ENCODE data around the gene CECR2.

Gene CECR2

DNA sequence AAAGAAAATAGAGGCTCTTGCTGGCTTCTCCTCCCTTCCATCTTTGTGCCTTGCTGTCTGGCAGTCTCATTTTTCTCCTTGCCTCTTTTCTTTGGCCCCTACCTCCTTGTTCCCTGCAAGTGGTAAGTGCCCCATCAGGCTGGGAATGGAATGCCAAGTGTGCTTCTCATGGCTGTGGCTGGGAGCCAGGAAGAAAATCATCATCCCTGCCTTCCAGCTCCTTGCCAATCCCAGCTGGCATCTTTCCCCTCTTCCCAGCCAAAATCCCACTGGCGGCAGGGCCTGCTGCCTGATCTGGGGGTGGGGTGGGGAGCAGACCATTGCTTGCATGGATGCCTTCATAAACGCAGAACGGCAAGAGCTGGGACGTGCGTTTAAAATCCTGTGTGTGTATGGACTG, 167.0 kb downstream of the CECR2 start:
- no peak overlapping the region for H4K8ac ChIP-seq (ENCODE audit: low read depth, low read length)
- no peak overlapping the region for H4K91ac ChIP-seq (ENCODE audit: low read depth, low read length)
- H3K18ac ChIP-seq (ENCODE audit: low read length): no peak overlapping the region
- H4K12ac ChIP-seq (ENCODE audit: low read depth, low read length): no peak overlapping the region
- no peak for DNase-seq
- no peak overlapping the region for H2BK120ac ChIP-seq (ENCODE audit: insufficient read depth, low read length, poor library complexity)
- H2BK12ac ChIP-seq (ENCODE audit: low read length): no peak overlapping the region
- H3K14ac ChIP-seq (ENCODE audit: low read length): no peak overlapping the region
- no peak overlapping the region for H3K4me2 ChIP-seq (ENCODE audit: low read length)
- peak overlapping the region; percentile 25 for H3K4me3 ChIP-seq (ENCODE audit: low read depth, low read length)
- no peaks in the 10 kb centered on the region for H3K9me3 ChIP-seq (ENCODE audit: insufficient read depth, low read depth, low read length)
- no peak overlapping the region for H2AK5ac ChIP-seq (ENCODE audit: low read length)
- H3K4me1 ChIP-seq (ENCODE audit: control insufficient read depth in 1 of 2, insufficient read depth in 2 of 2, low read length in 2 of 2): no peaks in the 10 kb centered on the region
- no peak overlapping the region for H3K23ac ChIP-seq (ENCODE audit: low read length)
- H3K79me1 ChIP-seq (ENCODE audit: low read length): no peaks in the 10 kb centered on the region
- no peak overlapping the region for H3K4ac ChIP-seq (ENCODE audit: low read depth, low read length)
- H3K79me2 ChIP-seq (ENCODE audit: control insufficient read depth, insufficient read depth, low read length, poor library complexity): no peaks in the 10 kb centered on the region
- WGBS (ENCODE audit: extremely low coverage, insufficient coverage, insufficient read length): no CpG with 5 or more reads among the region's 5 CpGs
- no peak overlapping the region for H3K27ac ChIP-seq (ENCODE audit: low read depth, low read length)
- H3K9ac ChIP-seq (ENCODE audit: low read length): no peak overlapping the region
- no peak overlapping the region for H2BK5ac ChIP-seq (ENCODE audit: low read depth, low read length, poor library complexity)
- H3K36me3 ChIP-seq (ENCODE audit: control insufficient read depth in 1 of 2, insufficient read depth in 2 of 2, low read length in 2 of 2): peaks cover 0 to 10% of the 10 kb centered on the region in 2 experiments
- H3K27me3 ChIP-seq (ENCODE audit: insufficient read depth, low read length): no peaks in the 10 kb centered on the region
- no peak overlapping the region for H2AFZ ChIP-seq (ENCODE audit: insufficient read depth, low read length, poor library complexity)

DNA sequence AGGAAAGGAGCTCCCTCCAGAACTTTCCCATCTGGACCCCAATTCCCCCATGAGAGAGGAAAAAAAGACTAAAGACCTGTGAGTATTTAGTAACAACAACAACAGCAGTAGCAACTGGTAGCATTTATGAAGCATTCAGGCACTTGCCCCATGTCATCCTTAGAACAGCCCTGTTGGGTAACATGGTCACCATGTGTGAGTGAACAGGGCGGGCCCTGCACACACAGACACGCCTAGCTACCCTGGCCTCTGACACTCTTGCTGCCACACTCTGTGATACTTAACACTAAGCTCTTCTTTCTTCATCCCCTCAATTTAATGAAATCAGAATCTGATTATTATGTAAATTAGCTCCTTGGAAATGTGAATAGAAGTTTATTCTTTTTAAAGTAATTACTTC, 167.9 kb downstream of the CECR2 start:
- DNase-seq: no peak
- Histone ChIP-seq H3K79me2 (ENCODE audit: control insufficient read depth, insufficient read depth, low read length, poor library complexity) (no peaks in the 10 kb centered on the region), H3K9me3 (ENCODE audit: insufficient read depth, low read depth, low read length) (no peaks in the 10 kb centered on the region), H2BK120ac (ENCODE audit: insufficient read depth, low read length, poor library complexity) (no peak overlapping the region), H3K27me3 (ENCODE audit: insufficient read depth, low read length) (no peaks in the 10 kb centered on the region), H2AK5ac (ENCODE audit: low read length) (no peak overlapping the region), H3K27ac (ENCODE audit: low read depth, low read length) (no peak overlapping the region), H3K23ac (ENCODE audit: low read length) (no peak overlapping the region), H3K4me1 (ENCODE audit: control insufficient read depth in 1 of 2, insufficient read depth in 2 of 2, low read length in 2 of 2) (no peaks in the 10 kb centered on the region), H3K79me1 (ENCODE audit: low read length) (no peaks in the 10 kb centered on the region), H4K91ac (ENCODE audit: low read depth, low read length) (no peak overlapping the region), H3K4me2 (ENCODE audit: low read length) (no peak overlapping the region), H2BK12ac (ENCODE audit: low read length) (no peak overlapping the region), H2AFZ (ENCODE audit: insufficient read depth, low read length, poor library complexity) (no peak overlapping the region), H3K18ac (ENCODE audit: low read length) (no peak overlapping the region), H3K36me3 (ENCODE audit: control insufficient read depth in 1 of 2, insufficient read depth in 2 of 2, low read length in 2 of 2) (peaks cover 3 to 13% of the 10 kb centered on the region in 2 experiments), H4K8ac (ENCODE audit: low read depth, low read length) (no peak overlapping the region), H3K14ac (ENCODE audit: low read length) (no peak overlapping the region), H3K4me3 (ENCODE audit: low read depth, low read length) (no peak overlapping the region), H3K4ac (ENCODE audit: low read depth, low read length) (no peak overlapping the region), H2BK5ac (ENCODE audit: low read depth, low read length, poor library complexity) (no peak overlapping the region), H4K12ac (ENCODE audit: low read depth, low read length) (no peak overlapping the region), H3K9ac (ENCODE audit: low read length) (no peak overlapping the region)
- WGBS (ENCODE audit: extremely low coverage, insufficient coverage, insufficient read length): no CpG with 5 or more reads among the region's 2 CpGs

DNA sequence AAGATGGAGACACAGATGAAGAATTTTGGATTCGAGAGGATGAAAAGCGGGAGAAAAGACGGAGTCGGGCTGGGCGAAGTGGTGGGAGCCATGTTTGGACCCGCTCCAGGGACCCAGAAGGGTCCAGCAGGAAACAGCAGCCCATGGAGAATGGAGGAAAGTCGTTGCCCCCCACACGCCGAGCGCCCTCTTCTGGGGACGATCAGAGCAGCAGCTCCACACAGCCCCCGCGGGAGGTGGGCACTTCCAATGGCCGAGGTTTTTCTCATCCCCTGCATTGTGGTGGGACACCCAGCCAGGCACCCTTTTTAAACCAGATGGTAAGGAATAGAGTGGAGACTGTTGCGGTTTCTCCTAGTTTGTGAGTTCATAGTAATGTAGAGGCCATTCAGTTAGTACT, 171.2 kb downstream of the CECR2 start:
- Histone ChIP-seq H3K4me1 (ENCODE audit: control insufficient read depth in 1 of 2, insufficient read depth in 2 of 2, low read length in 2 of 2) (no peaks in the 10 kb centered on the region), H3K18ac (ENCODE audit: low read length) (no peak overlapping the region), H3K9ac (ENCODE audit: low read length) (no peak overlapping the region), H2BK120ac (ENCODE audit: insufficient read depth, low read length, poor library complexity) (no peak overlapping the region), H4K91ac (ENCODE audit: low read depth, low read length) (no peak overlapping the region), H2AK5ac (ENCODE audit: low read length) (no peak overlapping the region), H3K4me3 (ENCODE audit: low read depth, low read length) (no peak overlapping the region), H3K4me2 (ENCODE audit: low read length) (no peak overlapping the region), H2BK5ac (ENCODE audit: low read depth, low read length, poor library complexity) (no peak overlapping the region), H3K4ac (ENCODE audit: low read depth, low read length) (no peak overlapping the region), H4K8ac (ENCODE audit: low read depth, low read length) (no peak overlapping the region), H3K36me3 (ENCODE audit: control insufficient read depth in 1 of 2, insufficient read depth in 2 of 2, low read length in 2 of 2) (peaks cover 11 to 23% of the 10 kb centered on the region in 2 experiments), H3K79me1 (ENCODE audit: low read length) (no peaks in the 10 kb centered on the region), H3K14ac (ENCODE audit: low read length) (no peak overlapping the region), H3K27ac (ENCODE audit: low read depth, low read length) (no peak overlapping the region), H2AFZ (ENCODE audit: insufficient read depth, low read length, poor library complexity) (no peak overlapping the region), H3K9me3 (ENCODE audit: insufficient read depth, low read depth, low read length) (no peaks in the 10 kb centered on the region), H2BK12ac (ENCODE audit: low read length) (no peak overlapping the region), H4K12ac (ENCODE audit: low read depth, low read length) (no peak overlapping the region), H3K23ac (ENCODE audit: low read length) (no peak overlapping the region), H3K79me2 (ENCODE audit: control insufficient read depth, insufficient read depth, low read length, poor library complexity) (no peaks in the 10 kb centered on the region), H3K27me3 (ENCODE audit: insufficient read depth, low read length) (no peaks in the 10 kb centered on the region)
- DNase-seq: no peak
- 100% methylated on average over 5 of the region's 15 CpGs for WGBS (ENCODE audit: extremely low coverage, insufficient coverage, insufficient read length)

DNA sequence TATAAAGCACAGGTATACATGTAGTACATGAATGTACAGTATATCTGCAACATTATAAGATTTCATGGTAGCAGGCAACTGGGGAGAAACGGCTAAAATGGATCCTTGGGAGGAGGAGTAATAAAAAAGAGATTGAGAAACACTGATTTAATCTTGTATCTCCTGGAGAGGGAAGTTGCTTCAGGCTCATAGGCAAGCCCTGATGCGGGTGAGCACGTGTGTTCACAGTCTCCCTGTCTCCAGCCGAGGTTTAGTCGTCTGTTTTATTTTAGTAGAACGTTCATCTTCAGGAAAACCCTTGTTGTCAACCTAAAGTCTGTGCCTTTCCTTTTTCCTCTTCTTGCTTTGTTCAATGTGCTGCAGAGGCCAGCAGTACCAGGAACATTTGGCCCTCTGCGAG, 172.2 kb downstream of the CECR2 start:
- Histone ChIP-seq H4K12ac (ENCODE audit: low read depth, low read length) (no peak overlapping the region), H3K27ac (ENCODE audit: low read depth, low read length) (no peak overlapping the region), H3K4me3 (ENCODE audit: low read depth, low read length) (no peak overlapping the region), H2AFZ (ENCODE audit: insufficient read depth, low read length, poor library complexity) (no peak overlapping the region), H4K91ac (ENCODE audit: low read depth, low read length) (no peak overlapping the region), H3K4ac (ENCODE audit: low read depth, low read length) (no peak overlapping the region), H3K36me3 (ENCODE audit: control insufficient read depth in 1 of 2, insufficient read depth in 2 of 2, low read length in 2 of 2) (peaks cover 11 to 23% of the 10 kb centered on the region in 2 experiments), H3K9ac (ENCODE audit: low read length) (no peak overlapping the region), H3K27me3 (ENCODE audit: insufficient read depth, low read length) (no peaks in the 10 kb centered on the region), H3K18ac (ENCODE audit: low read length) (no peak overlapping the region), H3K79me2 (ENCODE audit: control insufficient read depth, insufficient read depth, low read length, poor library complexity) (no peaks in the 10 kb centered on the region), H2BK120ac (ENCODE audit: insufficient read depth, low read length, poor library complexity) (no peak overlapping the region), H3K4me2 (ENCODE audit: low read length) (no peak overlapping the region), H2BK5ac (ENCODE audit: low read depth, low read length, poor library complexity) (no peak overlapping the region), H2AK5ac (ENCODE audit: low read length) (no peak overlapping the region), H3K79me1 (ENCODE audit: low read length) (no peaks in the 10 kb centered on the region), H3K23ac (ENCODE audit: low read length) (no peak overlapping the region), H2BK12ac (ENCODE audit: low read length) (no peak overlapping the region), H3K4me1 (ENCODE audit: control insufficient read depth in 1 of 2, insufficient read depth in 2 of 2, low read length in 2 of 2) (no peaks in the 10 kb centered on the region), H3K14ac (ENCODE audit: low read length) (no peak overlapping the region), H4K8ac (ENCODE audit: low read depth, low read length) (no peak overlapping the region), H3K9me3 (ENCODE audit: insufficient read depth, low read depth, low read length) (no peaks in the 10 kb centered on the region)
- peak; percentile 64 to 82 for DNase-seq
- WGBS (ENCODE audit: extremely low coverage, insufficient coverage, insufficient read length): no CpG with 5 or more reads among the region's 7 CpGs
